Kidney (tissue), 14 donors: ENCODE measurements around the gene EIF5A2. TPM values are rescaled to one million over a fixed set of nuclear protein-coding genes. Genes with fewer than 3 reads are reported as not detected.

ENCODE experiments used
- DNase-seq, 5 donors: peaks; one replicate each; pipeline ENCODE4 v3.0.0-alpha.2; 2013 to 2020
- FAIRE-seq: peaks from 2 replicates; lab custom pipeline; 2012; peaks lifted over from hg19 to GRCh38; lab: Jason Lieb, UNC
- H3K27ac ChIP-seq, 2 donors: one replicate each; pipeline ENCODE4 v1.7.0; 2013; ENCODE audit warnings: low read depth in 2 of 2, low read length in 2 of 2, inconsistent platforms in 1 of 2
- H3K27me3 ChIP-seq: one replicate; pipeline ENCODE4 v1.7.1; 2013; ENCODE audit warnings: low read length, inconsistent platforms; ENCODE audit not compliant: control insufficient read depth, insufficient read depth
- H3K36me3 ChIP-seq, 3 donors: one replicate each; pipeline versions ENCODE4 v1.7.0 to v1.7.1; 2013; ENCODE audit warnings: low read length in 3 of 3, control low read depth in 1 of 3, inconsistent platforms in 1 of 3; ENCODE audit not compliant: insufficient read depth in 3 of 3, control insufficient read depth in 2 of 3
- H3K4me1 ChIP-seq, 3 donors: one replicate each; pipeline versions ENCODE4 v1.7.0 to v1.7.1; 2013; ENCODE audit warnings: low read length in 3 of 3, inconsistent platforms in 1 of 3, low read depth in 1 of 3; ENCODE audit not compliant: control insufficient read depth in 2 of 3, insufficient read depth in 2 of 3
- H3K4me3 ChIP-seq, 3 donors: one replicate each; pipeline versions ENCODE4 v1.7.0 to v1.8.1; 2013; ENCODE audit warnings: low read length in 3 of 3, control low read depth in 1 of 3, inconsistent platforms in 1 of 3
- H3K9ac ChIP-seq, 3 donors: one replicate each; pipeline versions ENCODE4 v1.7.0 to v1.7.1; 2013; ENCODE audit warnings: low read length in 3 of 3, control low read depth in 1 of 3, inconsistent platforms in 1 of 3
- H3K9me3 ChIP-seq, 3 donors: one replicate each; pipeline versions ENCODE4 v1.7.0 to v1.7.1; 2013; ENCODE audit warnings: low read length in 3 of 3, control low read depth in 1 of 3, inconsistent platforms in 1 of 3; ENCODE audit not compliant: control insufficient read depth in 2 of 3, insufficient read depth in 1 of 3
- CTCF ChIP-seq: IDR thresholded peaks from 3 replicates; pipeline ENCODE4 v1.5.1; 2012; ENCODE audit warnings: mild to moderate bottlenecking, moderate library complexity, borderline replicate concordance; ENCODE audit not compliant: insufficient read depth; ENCODE audit errors: extremely low read depth
- intact Hi-C: fragments of 100-400 bp; cut with DNase I; formaldehyde crosslinking; loops from one replicate; pipeline ENCODE4 v1.11.1; 2022
- polyA plus RNA-seq: library from polyadenylated mRNA; stranded (reverse); fragments of 350-450 nt; fragmentation: Illumina TruSeq; extraction: RNeasy Lipid Tissue Mini Kit (QIAGEN cat#74804); gene quantifications from one replicate; pipeline ENCODE4 v1.2.3, GENCODE V29; 2014; ENCODE audit warnings: low read depth, low replicate concordance; ENCODE audit not compliant: insufficient read depth
- total RNA-seq: library from RNA; stranded (reverse); fragmentation: NEBNext Ultra II Directional; extraction: Animal tissue kit (Norgen Biotek cat#: 25700); gene quantifications from one replicate; pipeline ENCODE4 v1.2.1, GENCODE V29; 2021
- donor health status: control.
- donor health status: control.
- donor health status: control.
- donor health status: control.
- donor health status: control.
- donor health status: DM: yes; HTN: yes; CAD: no.
- donor health status: Normal renal cell carcinoma (clear cell type).

The EIF5A2 gene
- total and polyA plus RNA-seq, 2 donors from 2014 or later: 6.1 to 11.2 TPM

GRCh38 chr3:170953229-170953628 is 44.8 kb upstream of the EIF5A2 start:
- FAIRE-seq (no peak), DNase-seq (peak in 1 of 5 donors; percentile 51)
- no peaks in the 10 kb centered on the region for H3K27me3 ChIP-seq
- H3K27ac ChIP-seq: no peak overlapping the region
- intact Hi-C loops: loop anchor here (10.0 kb wide), 1 partner anchor 612 kb away; no protein-coding TSS in a partner anchor
- TF ChIP-seq CTCF: no peak
- H3K9ac ChIP-seq: no peak overlapping the region
- H3K9me3 ChIP-seq: no peaks in the 10 kb centered on the region
- H3K4me3 ChIP-seq: no peak overlapping the region
- no peaks in the 10 kb centered on the region for H3K36me3 ChIP-seq
- H3K4me1 ChIP-seq: no peaks in the 10 kb centered on the region

- TF ChIP-seq CTCF: no peak
- intact Hi-C loops: no loop called here
- H3K4me1 ChIP-seq: no peaks in the 10 kb centered on the region
- H3K27me3 ChIP-seq: no peaks in the 10 kb centered on the region
- H3K9ac ChIP-seq: no peak overlapping the region
- no peaks in the 10 kb centered on the region for H3K9me3 ChIP-seq
- H3K27ac ChIP-seq: no peak overlapping the region
- no peaks in the 10 kb centered on the region for H3K36me3 ChIP-seq
- no peak overlapping the region for H3K4me3 ChIP-seq
- DNase-seq (no peak), FAIRE-seq (no peak)
Measured at GRCh38 chr3:170949211-170949610, 40.8 kb upstream of the EIF5A2 start.

- Histone ChIP-seq H3K4me1 (no peaks in the 10 kb centered on the region), H3K27ac (no peak overlapping the region), H3K27me3 (no peaks in the 10 kb centered on the region), H3K9me3 (no peaks in the 10 kb centered on the region), H3K9ac (no peak overlapping the region), H3K36me3 (no peaks in the 10 kb centered on the region), H3K4me3 (no peak overlapping the region)
- intact Hi-C loops: no loop called here
- TF ChIP-seq CTCF: no peak
- DNase-seq (peak in 1 of 5 donors; percentile 48), FAIRE-seq (no peak)
Measured at GRCh38 chr3:170947018-170947769, 38.8 kb upstream of the EIF5A2 start.

GRCh38 chr3:170942011-170942410 is 33.6 kb upstream of the EIF5A2 start:
- FAIRE-seq (no peak), DNase-seq (no peak)
- H3K27ac ChIP-seq: no peak overlapping the region
- peaks cover 0 to 12% (median 10%) of the 10 kb centered on the region in 3 donors for H3K9me3 ChIP-seq
- H3K36me3 ChIP-seq: no peaks in the 10 kb centered on the region
- H3K4me1 ChIP-seq: no peaks in the 10 kb centered on the region
- no peak for TF ChIP-seq CTCF
- intact Hi-C loops: no loop called here
- no peaks in the 10 kb centered on the region for H3K27me3 ChIP-seq
- H3K4me3 ChIP-seq: no peak overlapping the region
- H3K9ac ChIP-seq: no peak overlapping the region
